ENCODE measurements around the gene MCC. TPM values are rescaled to one million over a fixed set of nuclear protein-coding genes. Genes with fewer than 3 reads are reported as not detected.

Gene MCC
- total RNA-seq, 1 donor from 2014 or later = 22.7 TPM

- Mint-ChIP-seq H3K4me3 (ENCODE audit: unreplicated experiment) (no peak overlapping the region), H3K27ac (ENCODE audit: unreplicated experiment) (peak overlapping the region; percentile 82), H3K9me3 (ENCODE audit: unreplicated experiment) (no peaks in the 10 kb centered on the region), H3K36me3 (ENCODE audit: low read depth, unreplicated experiment) (peaks cover 29% of the 10 kb centered on the region), H3K4me1 (ENCODE audit: unreplicated experiment) (peaks cover 17% of the 10 kb centered on the region), H3K27me3 (ENCODE audit: unreplicated experiment) (peaks cover 11% of the 10 kb centered on the region)
- no peak for DNase-seq (ENCODE audit: low spot score)
- TF ChIP-seq CTCF (IDR thresholded peaks at IDR 0.05; ENCODE audit: unreplicated experiment) = no peak
Measured at GRCh38 chr5:113031557-113031956, 456.7 kb downstream of the MCC start.

GRCh38 chr5:113031104-113031503 lies 457.1 kb downstream of the MCC start:
- DNase-seq (ENCODE audit: low spot score) = peak; percentile 28
- H3K9me3 Mint-ChIP-seq (ENCODE audit: unreplicated experiment) = no peaks in the 10 kb centered on the region
- H3K4me1 Mint-ChIP-seq (ENCODE audit: unreplicated experiment) = peaks cover 17% of the 10 kb centered on the region
- peaks cover 11% of the 10 kb centered on the region for H3K27me3 Mint-ChIP-seq (ENCODE audit: unreplicated experiment)
- no peak for TF ChIP-seq CTCF (IDR thresholded peaks at IDR 0.05; ENCODE audit: unreplicated experiment)
- H3K4me3 Mint-ChIP-seq (ENCODE audit: unreplicated experiment) = no peak overlapping the region
- H3K36me3 Mint-ChIP-seq (ENCODE audit: low read depth, unreplicated experiment) = peaks cover 33% of the 10 kb centered on the region
- peak overlapping the region; percentile 82 for H3K27ac Mint-ChIP-seq (ENCODE audit: unreplicated experiment)

- no peaks in the 10 kb centered on the region for H3K9me3 Mint-ChIP-seq (ENCODE audit: unreplicated experiment)
- no peak for DNase-seq (ENCODE audit: low spot score)
- no peak overlapping the region for H3K4me3 Mint-ChIP-seq (ENCODE audit: unreplicated experiment)
- TF ChIP-seq CTCF (IDR thresholded peaks at IDR 0.05; ENCODE audit: unreplicated experiment) = no peak
- no peak overlapping the region for H3K27ac Mint-ChIP-seq (ENCODE audit: unreplicated experiment)
- H3K36me3 Mint-ChIP-seq (ENCODE audit: low read depth, unreplicated experiment) = peaks cover 27% of the 10 kb centered on the region
- H3K4me1 Mint-ChIP-seq (ENCODE audit: unreplicated experiment) = peaks cover 15% of the 10 kb centered on the region
- peaks cover 7% of the 10 kb centered on the region for H3K27me3 Mint-ChIP-seq (ENCODE audit: unreplicated experiment)
Measured at GRCh38 chr5:113029614-113030013, 458.6 kb downstream of the MCC start.

DNA sequence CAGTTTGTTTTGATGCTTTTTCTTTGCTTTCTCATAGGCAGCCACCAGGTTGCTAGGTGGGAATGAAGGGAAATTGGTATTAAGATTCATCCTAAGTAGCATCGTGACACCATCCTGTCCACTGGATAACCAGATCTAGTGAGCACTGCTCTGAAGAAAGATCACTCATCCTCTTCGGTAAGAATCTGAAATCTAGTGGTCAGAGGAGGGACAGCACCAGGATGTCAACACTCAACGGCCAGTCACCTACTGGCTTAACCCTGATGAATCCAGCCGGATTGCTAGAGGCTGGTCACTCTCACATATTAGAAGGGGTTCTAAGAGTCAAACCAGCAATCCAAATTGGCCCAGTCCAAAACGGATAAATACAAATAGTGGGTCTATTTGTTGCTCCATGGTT lies 460.8 kb downstream of the MCC start:
- Mint-ChIP-seq H3K4me3 (ENCODE audit: unreplicated experiment) (peak overlapping the region; percentile 38), H3K27me3 (ENCODE audit: unreplicated experiment) (peaks cover 7% of the 10 kb centered on the region), H3K4me1 (ENCODE audit: unreplicated experiment) (peaks cover 20% of the 10 kb centered on the region), H3K9me3 (ENCODE audit: unreplicated experiment) (no peaks in the 10 kb centered on the region), H3K27ac (ENCODE audit: unreplicated experiment) (no peak overlapping the region), H3K36me3 (ENCODE audit: low read depth, unreplicated experiment) (peaks cover 25% of the 10 kb centered on the region)
- DNase-seq (ENCODE audit: low spot score) = no peak
- TF ChIP-seq CTCF (IDR thresholded peaks at IDR 0.05; ENCODE audit: unreplicated experiment) = no peak

DNA sequence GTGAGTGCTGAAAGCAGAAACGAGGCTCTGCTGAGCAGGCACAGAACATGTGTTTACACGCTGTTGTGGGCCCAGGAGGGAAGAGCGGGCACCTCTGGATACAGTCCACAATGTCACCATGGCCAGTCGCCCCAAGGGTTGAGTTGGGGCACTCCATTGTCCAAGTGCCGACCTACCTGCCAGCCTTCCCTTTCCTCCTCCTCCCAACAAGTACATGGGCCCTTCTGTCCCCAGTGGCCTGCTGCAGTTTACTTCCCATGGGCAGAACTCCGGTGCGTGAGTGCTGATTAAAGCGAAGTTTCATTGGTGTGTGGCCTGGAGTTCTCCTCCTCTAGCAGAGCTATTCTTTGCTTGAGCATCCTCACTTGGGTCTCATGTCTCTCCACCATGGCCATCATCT lies 461.2 kb downstream of the MCC start:
- no peak for TF ChIP-seq CTCF (IDR thresholded peaks at IDR 0.05; ENCODE audit: unreplicated experiment)
- Mint-ChIP-seq H3K27ac (ENCODE audit: unreplicated experiment) (no peak overlapping the region), H3K9me3 (ENCODE audit: unreplicated experiment) (no peaks in the 10 kb centered on the region), H3K4me1 (ENCODE audit: unreplicated experiment) (peaks cover 21% of the 10 kb centered on the region), H3K36me3 (ENCODE audit: low read depth, unreplicated experiment) (peaks cover 25% of the 10 kb centered on the region), H3K27me3 (ENCODE audit: unreplicated experiment) (peaks cover 7% of the 10 kb centered on the region), H3K4me3 (ENCODE audit: unreplicated experiment) (peak overlapping the region; percentile 38)
- DNase-seq (ENCODE audit: low spot score) = no peak

Data from endothelial cell (in vitro differentiated cells).